ENCODE data around the gene IQCH. TPM values are rescaled to one million over a fixed set of nuclear protein-coding genes. Genes with fewer than 3 reads are reported as not detected.
A peak's percentile ranks its signal among the peaks of the same experiment; 100 is the strongest.

Gene IQCH
- polyA plus RNA-seq, 3 donors: 0.03 TPM; not detected in 2

DNA sequence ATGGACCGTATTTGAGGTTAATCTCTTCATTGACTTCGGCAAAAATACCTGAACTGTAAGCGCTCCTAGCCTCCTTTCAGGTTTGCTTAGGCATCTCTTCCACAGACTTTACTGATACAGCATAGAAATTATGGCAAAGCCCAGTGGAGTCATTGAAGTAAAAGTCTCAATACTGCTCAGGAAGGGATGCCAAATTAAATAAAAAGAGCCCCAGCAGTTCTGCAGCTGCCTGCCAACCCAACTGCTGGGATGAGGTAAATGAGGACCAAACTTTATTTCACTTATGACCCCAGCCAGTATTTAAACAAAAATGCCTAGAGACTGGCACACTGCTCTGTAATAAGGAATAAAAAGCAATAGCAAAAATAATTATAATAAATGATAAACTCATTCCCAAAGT is 65.4 kb downstream of the IQCH start:
- H2AFZ ChIP-seq (ENCODE audit: insufficient read depth, low read depth, low read length, poor library complexity, severe bottlenecking): no peak overlapping the region
- no CpG with 5 or more reads among the region's 3 CpGs for WGBS (ENCODE audit: insufficient coverage)
- no peaks in the 10 kb centered on the region for H4K20me1 ChIP-seq (ENCODE audit: insufficient read depth, low read length)
- no peaks in the 10 kb centered on the region for H3K36me3 ChIP-seq (replicated peaks in 1 of 2; ENCODE audit: control insufficient read depth in 1 of 2, insufficient read depth in 2 of 2, low read length in 2 of 2)
- H3K27ac ChIP-seq (ENCODE audit: low read depth in 1 of 2, low read length in 2 of 2): no peak overlapping the region
- Mint-ChIP-seq H3K27me3 (ENCODE audit: low read depth in 3 of 3) (peaks cover 0 to 2% (median 0%) of the 10 kb centered on the region in 3 donors), H3K4me3 (no peak overlapping the region), H3K27ac (no peak overlapping the region), H3K4me1 (peaks cover 2% of the 10 kb centered on the region), H3K9me3 (peaks cover 2 to 9% (median 7%) of the 10 kb centered on the region in 7 donors), H3K36me3 (no peaks in the 10 kb centered on the region)
- TF ChIP-seq, protein P1, sequence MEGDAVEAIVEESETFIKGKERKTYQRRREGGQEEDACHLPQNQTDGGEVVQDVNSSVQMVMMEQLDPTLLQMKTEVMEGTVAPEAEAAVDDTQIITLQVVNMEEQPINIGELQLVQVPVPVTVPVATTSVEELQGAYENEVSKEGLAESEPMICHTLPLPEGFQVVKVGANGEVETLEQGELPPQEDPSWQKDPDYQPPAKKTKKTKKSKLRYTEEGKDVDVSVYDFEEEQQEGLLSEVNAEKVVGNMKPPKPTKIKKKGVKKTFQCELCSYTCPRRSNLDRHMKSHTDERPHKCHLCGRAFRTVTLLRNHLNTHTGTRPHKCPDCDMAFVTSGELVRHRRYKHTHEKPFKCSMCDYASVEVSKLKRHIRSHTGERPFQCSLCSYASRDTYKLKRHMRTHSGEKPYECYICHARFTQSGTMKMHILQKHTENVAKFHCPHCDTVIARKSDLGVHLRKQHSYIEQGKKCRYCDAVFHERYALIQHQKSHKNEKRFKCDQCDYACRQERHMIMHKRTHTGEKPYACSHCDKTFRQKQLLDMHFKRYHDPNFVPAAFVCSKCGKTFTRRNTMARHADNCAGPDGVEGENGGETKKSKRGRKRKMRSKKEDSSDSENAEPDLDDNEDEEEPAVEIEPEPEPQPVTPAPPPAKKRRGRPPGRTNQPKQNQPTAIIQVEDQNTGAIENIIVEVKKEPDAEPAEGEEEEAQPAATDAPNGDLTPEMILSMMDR (IDR thresholded peaks at IDR 0.05): no peak
- no peak overlapping the region for H3K9ac ChIP-seq (ENCODE audit: insufficient read depth, low read length, poor library complexity, severe bottlenecking)
- peaks cover 0 to 3% of the 10 kb centered on the region in 2 donors for H3K9me3 ChIP-seq (replicated peaks in 1 of 2; ENCODE audit: control insufficient read depth in 1 of 2, insufficient read depth in 1 of 2, low read length in 2 of 2)
- intact Hi-C loops (cut with micrococcal nuclease): no loop called here
- no peaks in the 10 kb centered on the region for H3K79me2 ChIP-seq (ENCODE audit: insufficient read depth, low read length)
- no peak overlapping the region for H3K4me2 ChIP-seq (replicated peaks; ENCODE audit: extremely low read depth, low read length, poor library complexity, severe bottlenecking)
- H3K4me3 ChIP-seq (replicated peaks in 1 of 3; ENCODE audit: low read depth in 2 of 3, low read length in 3 of 3): no peak overlapping the region
- no peaks in the 10 kb centered on the region for H3K27me3 ChIP-seq (ENCODE audit: control insufficient read depth in 2 of 2, insufficient read depth in 2 of 2, low read length in 2 of 2)
- no peak for DNase-seq
- H3K4me1 ChIP-seq (ENCODE audit: control insufficient read depth in 1 of 2, insufficient read depth in 2 of 2, low read length in 2 of 2): no peaks in the 10 kb centered on the region

DNA sequence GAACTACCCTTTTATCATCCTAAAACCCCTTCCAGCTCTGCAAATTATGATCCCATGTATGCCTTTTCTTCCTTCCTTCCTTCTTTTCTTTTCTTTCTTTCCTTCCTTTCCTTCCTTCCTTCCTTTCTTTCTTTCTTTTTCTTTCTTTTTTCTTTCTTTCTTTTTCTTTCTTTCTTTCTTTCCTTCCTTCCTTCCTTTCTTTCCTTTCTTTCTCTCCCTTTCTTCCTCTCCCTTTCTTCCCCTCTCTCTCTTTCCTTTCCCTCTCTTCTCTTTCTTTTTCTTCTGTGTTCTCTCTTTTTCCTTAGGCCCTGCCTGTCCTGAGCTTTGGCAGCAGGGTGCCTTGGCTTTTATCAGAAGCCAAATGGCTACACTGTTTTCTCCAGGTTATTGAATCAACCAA is 66.8 kb downstream of the IQCH start:
- H3K36me3 ChIP-seq (replicated peaks in 1 of 2; ENCODE audit: control insufficient read depth in 1 of 2, insufficient read depth in 2 of 2, low read length in 2 of 2): no peaks in the 10 kb centered on the region
- H3K27ac ChIP-seq (ENCODE audit: low read depth in 1 of 2, low read length in 2 of 2): no peak overlapping the region
- intact Hi-C loops (cut with micrococcal nuclease): no loop called here
- no peak for DNase-seq
- Mint-ChIP-seq H3K4me3 (peak overlapping the region in 1 of 2 donors; percentile 8), H3K27me3 (ENCODE audit: low read depth in 3 of 3) (peaks cover 0 to 2% (median 0%) of the 10 kb centered on the region in 3 donors), H3K4me1 (peaks cover 2% of the 10 kb centered on the region), H3K27ac (no peak overlapping the region), H3K9me3 (peaks cover 2 to 11% (median 7%) of the 10 kb centered on the region in 7 donors), H3K36me3 (no peaks in the 10 kb centered on the region)
- H3K4me2 ChIP-seq (replicated peaks; ENCODE audit: extremely low read depth, low read length, poor library complexity, severe bottlenecking): no peak overlapping the region
- no peaks in the 10 kb centered on the region for H4K20me1 ChIP-seq (ENCODE audit: insufficient read depth, low read length)
- TF ChIP-seq, protein P1 (IDR thresholded peaks at IDR 0.05): no peak
- H2AFZ ChIP-seq (ENCODE audit: insufficient read depth, low read depth, low read length, poor library complexity, severe bottlenecking): no peak overlapping the region
- no peak overlapping the region for H3K4me3 ChIP-seq (replicated peaks in 1 of 3; ENCODE audit: low read depth in 2 of 3, low read length in 3 of 3)
- peaks cover 0 to 3% of the 10 kb centered on the region in 2 donors for H3K9me3 ChIP-seq (replicated peaks in 1 of 2; ENCODE audit: control insufficient read depth in 1 of 2, insufficient read depth in 1 of 2, low read length in 2 of 2)
- no peaks in the 10 kb centered on the region for H3K79me2 ChIP-seq (ENCODE audit: insufficient read depth, low read length)
- H3K4me1 ChIP-seq (ENCODE audit: control insufficient read depth in 1 of 2, insufficient read depth in 2 of 2, low read length in 2 of 2): no peaks in the 10 kb centered on the region
- no peak overlapping the region for H3K9ac ChIP-seq (ENCODE audit: insufficient read depth, low read length, poor library complexity, severe bottlenecking)
- no peaks in the 10 kb centered on the region for H3K27me3 ChIP-seq (ENCODE audit: control insufficient read depth in 2 of 2, insufficient read depth in 2 of 2, low read length in 2 of 2)
